Glutamatergic neuron (in vitro differentiated cells): ENCODE measurements around the gene ITGBL1. TPM values are rescaled to one million over a fixed set of nuclear protein-coding genes. Genes with fewer than 3 reads are reported as not detected.

Source experiments
- DNase-seq: peaks from one replicate; pipeline ENCODE4 v3.0.0; 2022
- H3K27ac Mint-ChIP-seq: one replicate; pipeline ENCODE4 v1.8.0; 2020; ENCODE audit warnings: mild to moderate bottlenecking, mixed read lengths, inconsistent platforms; ENCODE audit not compliant: unreplicated experiment
- H3K27me3 Mint-ChIP-seq: one replicate; pipeline ENCODE4 v1.8.0; 2020; ENCODE audit warnings: mild to moderate bottlenecking, moderate library complexity, mixed read lengths, inconsistent platforms; ENCODE audit not compliant: unreplicated experiment
- H3K36me3 Mint-ChIP-seq: one replicate; pipeline ENCODE4 v1.8.0; 2020; ENCODE audit warnings: mild to moderate bottlenecking, mixed read lengths, inconsistent platforms; ENCODE audit not compliant: unreplicated experiment
- H3K4me1 Mint-ChIP-seq: one replicate; pipeline ENCODE4 v1.8.0; 2020; ENCODE audit warnings: mild to moderate bottlenecking, low read depth, mixed read lengths, inconsistent platforms; ENCODE audit not compliant: unreplicated experiment
- H3K4me3 Mint-ChIP-seq: one replicate; pipeline ENCODE4 v1.8.0; 2020; ENCODE audit warnings: mild to moderate bottlenecking, mixed read lengths, inconsistent platforms; ENCODE audit not compliant: unreplicated experiment
- H3K9me3 Mint-ChIP-seq: one replicate; pipeline ENCODE4 v1.8.0; 2020; ENCODE audit warnings: mild to moderate bottlenecking, moderate library complexity, mixed read lengths, inconsistent platforms; ENCODE audit not compliant: unreplicated experiment
- CTCF ChIP-seq: fragments of 200-600 bp; sonication (generic); IDR thresholded peaks from one replicate; pipeline ENCODE4 v1.5.0; 2021; ENCODE audit not compliant: partially characterized antibody, unreplicated experiment
- total RNA-seq: library from RNA; stranded (reverse); fragmentation: NEBNext Ultra II Directional; extraction: Animal tissue kit (Norgen Biotek cat#: 25700); gene quantifications from one replicate; pipeline ENCODE4 v1.2.1, GENCODE V29; 2021; ENCODE audit not compliant: unreplicated experiment

The ITGBL1 gene
- total RNA-seq, 1 donor from 2014 or later: not detected

DNA sequence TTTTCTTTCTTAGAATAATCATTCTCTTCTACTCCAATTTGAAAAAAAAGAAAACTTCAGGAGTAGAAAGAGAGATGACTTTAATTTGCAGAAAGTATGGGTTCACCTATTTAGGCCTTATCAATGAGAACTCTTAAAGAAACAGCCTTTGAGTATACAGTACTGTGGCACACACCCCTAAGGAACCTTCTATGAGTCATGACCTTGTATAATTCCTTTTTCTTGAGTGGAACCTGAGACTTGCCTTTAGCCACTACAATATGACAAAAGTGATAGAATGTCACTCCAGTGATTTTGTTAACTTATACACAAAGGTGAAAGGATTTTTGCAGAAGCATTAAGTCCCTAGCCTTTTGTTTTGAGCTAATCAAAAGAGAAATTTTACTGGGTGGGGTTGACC lies 58.7 kb downstream of the ITGBL1 start:
- H3K4me3 Mint-ChIP-seq: no peak overlapping the region
- H3K36me3 Mint-ChIP-seq: no peaks in the 10 kb centered on the region
- TF ChIP-seq CTCF: no peak
- no peaks in the 10 kb centered on the region for H3K9me3 Mint-ChIP-seq
- H3K4me1 Mint-ChIP-seq: no peaks in the 10 kb centered on the region
- no peak overlapping the region for H3K27ac Mint-ChIP-seq
- DNase-seq: no peak
- H3K27me3 Mint-ChIP-seq: peaks cover 3% of the 10 kb centered on the region

GRCh38 chr13:101511766-101512165 lies 59.3 kb downstream of the ITGBL1 start:
- DNase-seq: no peak
- TF ChIP-seq CTCF: no peak
- no peaks in the 10 kb centered on the region for H3K4me1 Mint-ChIP-seq
- no peaks in the 10 kb centered on the region for H3K9me3 Mint-ChIP-seq
- peaks cover 1% of the 10 kb centered on the region for H3K27me3 Mint-ChIP-seq
- no peak overlapping the region for H3K4me3 Mint-ChIP-seq
- no peaks in the 10 kb centered on the region for H3K36me3 Mint-ChIP-seq
- no peak overlapping the region for H3K27ac Mint-ChIP-seq

DNA sequence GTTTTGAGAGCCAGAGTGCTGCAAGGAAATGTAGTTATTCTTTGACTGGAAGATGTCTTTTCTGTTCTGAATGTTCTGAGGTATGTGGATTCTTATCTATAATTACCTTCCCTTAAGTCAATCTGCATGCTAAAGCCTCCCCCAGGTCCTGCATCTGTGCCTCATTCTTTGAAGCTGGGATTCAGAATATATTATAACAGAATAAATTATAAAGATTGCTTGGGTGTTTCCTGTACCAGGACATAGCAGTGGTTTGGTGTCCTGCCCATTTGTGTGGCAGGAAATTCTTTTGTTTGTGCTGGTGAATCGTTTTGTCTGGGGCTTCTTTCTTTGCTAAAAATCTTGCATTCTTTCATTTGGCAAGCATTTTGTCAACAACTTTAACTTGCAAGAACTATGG lies 60.2 kb downstream of the ITGBL1 start:
- H3K4me3 Mint-ChIP-seq: no peak overlapping the region
- no peaks in the 10 kb centered on the region for H3K36me3 Mint-ChIP-seq
- no peaks in the 10 kb centered on the region for H3K4me1 Mint-ChIP-seq
- no peaks in the 10 kb centered on the region for H3K27me3 Mint-ChIP-seq
- H3K27ac Mint-ChIP-seq: no peak overlapping the region
- no peak for DNase-seq
- TF ChIP-seq CTCF: no peak
- H3K9me3 Mint-ChIP-seq: no peaks in the 10 kb centered on the region

DNA sequence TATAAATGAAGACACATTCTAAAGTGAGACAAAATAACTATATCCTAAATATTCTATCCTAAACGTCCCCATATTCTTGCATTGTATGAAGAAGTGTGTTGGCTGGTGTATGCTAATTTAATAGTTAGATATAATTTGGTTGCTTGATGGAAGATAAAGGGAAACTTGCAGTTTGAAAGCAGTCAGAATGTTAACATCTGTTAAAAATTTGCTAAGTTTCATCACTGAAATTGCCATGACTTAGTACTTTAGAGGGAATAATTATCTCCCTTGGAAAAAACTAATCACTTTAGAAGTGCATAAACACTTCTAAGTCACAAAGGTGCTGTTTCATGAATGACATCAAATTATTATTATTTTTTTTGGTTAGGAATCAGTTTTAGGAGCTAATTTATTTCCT lies 61.6 kb downstream of the ITGBL1 start:
- no peaks in the 10 kb centered on the region for H3K36me3 Mint-ChIP-seq
- no peak overlapping the region for H3K4me3 Mint-ChIP-seq
- no peaks in the 10 kb centered on the region for H3K27me3 Mint-ChIP-seq
- no peaks in the 10 kb centered on the region for H3K9me3 Mint-ChIP-seq
- TF ChIP-seq CTCF: no peak
- no peak overlapping the region for H3K27ac Mint-ChIP-seq
- no peaks in the 10 kb centered on the region for H3K4me1 Mint-ChIP-seq
- DNase-seq: no peak

- peak; percentile 80 for TF ChIP-seq CTCF
- DNase-seq: no peak
- H3K4me3 Mint-ChIP-seq: no peak overlapping the region
- no peak overlapping the region for H3K27ac Mint-ChIP-seq
- H3K36me3 Mint-ChIP-seq: no peaks in the 10 kb centered on the region
- no peaks in the 10 kb centered on the region for H3K27me3 Mint-ChIP-seq
- no peaks in the 10 kb centered on the region for H3K4me1 Mint-ChIP-seq
- no peaks in the 10 kb centered on the region for H3K9me3 Mint-ChIP-seq
Measured at GRCh38 chr13:101514695-101515275, 62.3 kb downstream of the ITGBL1 start.
